K562 (cell line): ENCODE data around the gene RGS9BP. TPM values are rescaled to one million over a fixed set of nuclear protein-coding genes. Genes with fewer than 3 reads are reported as not detected.

Experiments
- HNRNPUL1 ChIP-seq: fragments of 200-400 bp; formaldehyde crosslinking; IDR thresholded peaks from 2 replicates; pipeline ENCODE4 v1.6.1; 2017; ENCODE audit warnings: low read length
- RFX7 ChIP-seq: fragments of 250-450 bp; sonication (Bioruptor Pico); IDR thresholded peaks from 2 replicates; pipeline ENCODE4 v1.5.1; 2021; ENCODE audit warnings: mild to moderate bottlenecking
- SUPT5H ChIP-seq: fragments of 450-650 bp; IDR thresholded peaks from 2 replicates; pipeline ENCODE4 v1.6.1; 2016
- TEAD2 ChIP-seq: fragments of 450-650 bp; IDR thresholded peaks from 2 replicates; pipeline ENCODE4 v1.6.1; 2016; ENCODE audit warnings: missing genetic modification characterization, control low read depth, missing compliant biosample characterization
- U2AF1 ChIP-seq: fragments of 200-400 bp; formaldehyde crosslinking; optimal IDR thresholded peaks from 2 replicates; pipeline ENCODE3; 2017; ENCODE audit warnings: mild to moderate bottlenecking, low read depth, low read length, moderate library complexity
- ZC3H4 ChIP-seq: sonication (generic); formaldehyde crosslinking; IDR thresholded peaks from 2 replicates; pipeline ENCODE4 v1.9.0; 2021; ENCODE audit warnings: missing genetic modification reagents, borderline replicate concordance
- ZNF212 ChIP-seq: fragments of 450-650 bp; formaldehyde crosslinking; IDR thresholded peaks from 2 replicates; pipeline ENCODE4 v1.4.0; 2020; ENCODE audit warnings: mild to moderate bottlenecking
- ZNF224 ChIP-seq: sonication (generic); formaldehyde crosslinking; IDR thresholded peaks from 2 replicates; pipeline ENCODE4 v1.8.0; 2022; ENCODE audit warnings: mild to moderate bottlenecking, missing genetic modification reagents
- ZNF253 ChIP-seq: fragments of 250-450 bp; sonication (Bioruptor Pico); conservative IDR thresholded peaks from 2 replicates; pipeline ENCODE4 v1.6.1; 2021; ENCODE audit warnings: mild to moderate bottlenecking
- ZNF584 ChIP-seq: fragments of 200-800 bp; sonication (Bioruptor generic); IDR thresholded peaks from 2 replicates; pipeline ENCODE4 v1.6.1; 2016; ENCODE audit warnings: low read depth, mild to moderate bottlenecking, missing genetic modification characterization, missing compliant biosample characterization
- ZNF707 ChIP-seq: fragments of 250-450 bp; sonication (Bioruptor Pico); conservative IDR thresholded peaks from 2 replicates; pipeline ENCODE4 v1.8.0; 2022; ENCODE audit warnings: inconsistent platforms, mild to moderate bottlenecking, moderate library complexity
- polyA plus RNA-seq, 8 experiments: library from polyadenylated mRNA; depleted of rRNA in 4 of 8; stranded (reverse) in 5 of 8; unstranded in 3 of 8; fragments of >200 nt; fragmentation: Nextera tagmentation in 2 of 8; fragmentation: Illumina TruSeq in 1 of 8; extraction: Ambion mirVana in 2 of 8; extraction: Trizol in 1 of 8; gene quantifications; 2 replicates each; pipeline versions ENCODE4 v1.2.1 to v1.2.3, GENCODE V29; 2011 to 2014; ENCODE audit warnings: inconsistent platforms in 1 of 8, missing spikeins in 1 of 8
- total RNA-seq, 7 experiments: library from RNA; depleted of rRNA in 6 of 7; stranded (reverse); fragments of >200 nt in 6 of 7; fragmentation: Illumina TruSeq in 2 of 7; extraction: Trizol in 2 of 7; gene quantifications; 2 replicates each; pipeline versions ENCODE4 v1.2.1 to v1.2.3, GENCODE V29; 2011 to 2021; ENCODE audit warnings: low replicate concordance in 1 of 7
- TF ChIP-seq, protein P1 (sequence below): fragments of 250-450 bp; sonication (Bioruptor Pico); IDR thresholded peaks from 2 replicates; pipeline ENCODE4 v1.5.0; 2022; ENCODE audit warnings: mild to moderate bottlenecking
- TF ChIP-seq, protein P2 (sequence below): sonication (generic); formaldehyde crosslinking; IDR thresholded peaks from 2 replicates; pipeline ENCODE4 v1.4.0; 2020; ENCODE audit warnings: mild to moderate bottlenecking, missing genetic modification reagents
- TF ChIP-seq, protein P3 (sequence below), 2 experiments: fragments of 450-650 bp; IDR thresholded peaks; 2 replicates each; pipeline ENCODE4 v1.6.1; 2016; ENCODE audit warnings: mild to moderate bottlenecking in 2 of 2, borderline replicate concordance in 1 of 2, low read depth in 1 of 2, moderate library complexity in 1 of 2

RGS9BP gene
- total and polyA plus RNA-seq, 9 of the 15 experiments (the other 6 are each of a cell fraction or from before 2014, with no cell fraction given), result 0.03 to 1.3 (median 0.49) TPM

DNA sequence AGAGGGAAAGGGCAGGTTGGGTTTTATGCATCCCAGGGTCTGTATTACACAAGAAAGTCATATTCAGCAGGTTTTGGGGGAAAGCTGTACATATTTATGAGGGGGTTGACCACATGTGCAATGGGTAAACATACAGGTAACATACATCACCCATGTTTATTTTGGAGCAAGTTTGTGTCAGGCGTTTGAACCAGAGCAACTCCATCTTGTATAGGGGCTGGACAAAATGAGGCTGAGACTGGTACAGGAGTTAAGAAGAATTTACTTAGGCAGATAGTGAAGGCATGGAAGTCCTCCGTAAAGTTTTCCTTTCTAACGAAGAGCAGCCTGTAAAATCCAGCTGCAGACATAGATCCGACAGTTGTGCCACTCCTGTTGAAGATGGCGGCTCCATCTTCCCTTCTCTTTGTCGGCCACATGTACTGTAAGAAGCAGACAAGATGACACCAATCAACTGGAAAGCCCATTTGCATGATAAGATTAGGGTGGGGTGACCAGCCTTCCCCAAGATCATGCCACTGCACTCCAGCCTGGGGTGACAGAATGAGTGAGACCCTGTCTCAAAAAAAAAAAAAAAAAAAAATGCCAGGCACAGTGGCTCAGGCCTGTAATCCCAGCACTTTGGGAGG, 11.3 kb downstream of the RGS9BP start (continued):
- peak; percentile 60; the same call in 1 of the 2 replicates for TF ChIP-seq RFX7 (CRISPR knock-in tag)
- TF ChIP-seq, protein P1, sequence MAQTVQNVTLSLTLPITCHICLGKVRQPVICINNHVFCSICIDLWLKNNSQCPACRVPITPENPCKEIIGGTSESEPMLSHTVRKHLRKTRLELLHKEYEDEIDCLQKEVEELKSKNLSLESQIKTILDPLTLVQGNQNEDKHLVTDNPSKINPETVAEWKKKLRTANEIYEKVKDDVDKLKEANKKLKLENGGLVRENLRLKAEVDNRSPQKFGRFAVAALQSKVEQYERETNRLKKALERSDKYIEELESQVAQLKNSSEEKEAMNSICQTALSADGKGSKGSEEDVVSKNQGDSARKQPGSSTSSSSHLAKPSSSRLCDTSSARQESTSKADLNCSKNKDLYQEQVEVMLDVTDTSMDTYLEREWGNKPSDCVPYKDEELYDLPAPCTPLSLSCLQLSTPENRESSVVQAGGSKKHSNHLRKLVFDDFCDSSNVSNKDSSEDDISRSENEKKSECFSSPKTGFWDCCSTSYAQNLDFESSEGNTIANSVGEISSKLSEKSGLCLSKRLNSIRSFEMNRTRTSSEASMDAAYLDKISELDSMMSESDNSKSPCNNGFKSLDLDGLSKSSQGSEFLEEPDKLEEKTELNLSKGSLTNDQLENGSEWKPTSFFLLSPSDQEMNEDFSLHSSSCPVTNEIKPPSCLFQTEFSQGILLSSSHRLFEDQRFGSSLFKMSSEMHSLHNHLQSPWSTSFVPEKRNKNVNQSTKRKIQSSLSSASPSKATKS (CRISPR knock-in tag), result peak; percentile 83; the same call in 1 of the 2 replicates
- no peak for TF ChIP-seq ZNF224 (CRISPR knock-in tag)
- peak; percentile 79; the same call in 1 of the 2 replicates for TF ChIP-seq TEAD2 (tag)
- no peak for TF ChIP-seq ZC3H4 (CRISPR knock-in tag)
- TF ChIP-seq SUPT5H, result no peak
- no peak for TF ChIP-seq HNRNPUL1
- no peak for TF ChIP-seq ZNF253
- TF ChIP-seq, protein P2, sequence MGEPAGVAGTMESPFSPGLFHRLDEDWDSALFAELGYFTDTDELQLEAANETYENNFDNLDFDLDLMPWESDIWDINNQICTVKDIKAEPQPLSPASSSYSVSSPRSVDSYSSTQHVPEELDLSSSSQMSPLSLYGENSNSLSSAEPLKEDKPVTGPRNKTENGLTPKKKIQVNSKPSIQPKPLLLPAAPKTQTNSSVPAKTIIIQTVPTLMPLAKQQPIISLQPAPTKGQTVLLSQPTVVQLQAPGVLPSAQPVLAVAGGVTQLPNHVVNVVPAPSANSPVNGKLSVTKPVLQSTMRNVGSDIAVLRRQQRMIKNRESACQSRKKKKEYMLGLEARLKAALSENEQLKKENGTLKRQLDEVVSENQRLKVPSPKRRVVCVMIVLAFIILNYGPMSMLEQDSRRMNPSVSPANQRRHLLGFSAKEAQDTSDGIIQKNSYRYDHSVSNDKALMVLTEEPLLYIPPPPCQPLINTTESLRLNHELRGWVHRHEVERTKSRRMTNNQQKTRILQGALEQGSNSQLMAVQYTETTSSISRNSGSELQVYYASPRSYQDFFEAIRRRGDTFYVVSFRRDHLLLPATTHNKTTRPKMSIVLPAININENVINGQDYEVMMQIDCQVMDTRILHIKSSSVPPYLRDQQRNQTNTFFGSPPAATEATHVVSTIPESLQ (CRISPR knock-in tag), result no peak
- no peak for TF ChIP-seq U2AF1
- peak; percentile 78 for TF ChIP-seq ZNF707
- TF ChIP-seq, protein P3, sequence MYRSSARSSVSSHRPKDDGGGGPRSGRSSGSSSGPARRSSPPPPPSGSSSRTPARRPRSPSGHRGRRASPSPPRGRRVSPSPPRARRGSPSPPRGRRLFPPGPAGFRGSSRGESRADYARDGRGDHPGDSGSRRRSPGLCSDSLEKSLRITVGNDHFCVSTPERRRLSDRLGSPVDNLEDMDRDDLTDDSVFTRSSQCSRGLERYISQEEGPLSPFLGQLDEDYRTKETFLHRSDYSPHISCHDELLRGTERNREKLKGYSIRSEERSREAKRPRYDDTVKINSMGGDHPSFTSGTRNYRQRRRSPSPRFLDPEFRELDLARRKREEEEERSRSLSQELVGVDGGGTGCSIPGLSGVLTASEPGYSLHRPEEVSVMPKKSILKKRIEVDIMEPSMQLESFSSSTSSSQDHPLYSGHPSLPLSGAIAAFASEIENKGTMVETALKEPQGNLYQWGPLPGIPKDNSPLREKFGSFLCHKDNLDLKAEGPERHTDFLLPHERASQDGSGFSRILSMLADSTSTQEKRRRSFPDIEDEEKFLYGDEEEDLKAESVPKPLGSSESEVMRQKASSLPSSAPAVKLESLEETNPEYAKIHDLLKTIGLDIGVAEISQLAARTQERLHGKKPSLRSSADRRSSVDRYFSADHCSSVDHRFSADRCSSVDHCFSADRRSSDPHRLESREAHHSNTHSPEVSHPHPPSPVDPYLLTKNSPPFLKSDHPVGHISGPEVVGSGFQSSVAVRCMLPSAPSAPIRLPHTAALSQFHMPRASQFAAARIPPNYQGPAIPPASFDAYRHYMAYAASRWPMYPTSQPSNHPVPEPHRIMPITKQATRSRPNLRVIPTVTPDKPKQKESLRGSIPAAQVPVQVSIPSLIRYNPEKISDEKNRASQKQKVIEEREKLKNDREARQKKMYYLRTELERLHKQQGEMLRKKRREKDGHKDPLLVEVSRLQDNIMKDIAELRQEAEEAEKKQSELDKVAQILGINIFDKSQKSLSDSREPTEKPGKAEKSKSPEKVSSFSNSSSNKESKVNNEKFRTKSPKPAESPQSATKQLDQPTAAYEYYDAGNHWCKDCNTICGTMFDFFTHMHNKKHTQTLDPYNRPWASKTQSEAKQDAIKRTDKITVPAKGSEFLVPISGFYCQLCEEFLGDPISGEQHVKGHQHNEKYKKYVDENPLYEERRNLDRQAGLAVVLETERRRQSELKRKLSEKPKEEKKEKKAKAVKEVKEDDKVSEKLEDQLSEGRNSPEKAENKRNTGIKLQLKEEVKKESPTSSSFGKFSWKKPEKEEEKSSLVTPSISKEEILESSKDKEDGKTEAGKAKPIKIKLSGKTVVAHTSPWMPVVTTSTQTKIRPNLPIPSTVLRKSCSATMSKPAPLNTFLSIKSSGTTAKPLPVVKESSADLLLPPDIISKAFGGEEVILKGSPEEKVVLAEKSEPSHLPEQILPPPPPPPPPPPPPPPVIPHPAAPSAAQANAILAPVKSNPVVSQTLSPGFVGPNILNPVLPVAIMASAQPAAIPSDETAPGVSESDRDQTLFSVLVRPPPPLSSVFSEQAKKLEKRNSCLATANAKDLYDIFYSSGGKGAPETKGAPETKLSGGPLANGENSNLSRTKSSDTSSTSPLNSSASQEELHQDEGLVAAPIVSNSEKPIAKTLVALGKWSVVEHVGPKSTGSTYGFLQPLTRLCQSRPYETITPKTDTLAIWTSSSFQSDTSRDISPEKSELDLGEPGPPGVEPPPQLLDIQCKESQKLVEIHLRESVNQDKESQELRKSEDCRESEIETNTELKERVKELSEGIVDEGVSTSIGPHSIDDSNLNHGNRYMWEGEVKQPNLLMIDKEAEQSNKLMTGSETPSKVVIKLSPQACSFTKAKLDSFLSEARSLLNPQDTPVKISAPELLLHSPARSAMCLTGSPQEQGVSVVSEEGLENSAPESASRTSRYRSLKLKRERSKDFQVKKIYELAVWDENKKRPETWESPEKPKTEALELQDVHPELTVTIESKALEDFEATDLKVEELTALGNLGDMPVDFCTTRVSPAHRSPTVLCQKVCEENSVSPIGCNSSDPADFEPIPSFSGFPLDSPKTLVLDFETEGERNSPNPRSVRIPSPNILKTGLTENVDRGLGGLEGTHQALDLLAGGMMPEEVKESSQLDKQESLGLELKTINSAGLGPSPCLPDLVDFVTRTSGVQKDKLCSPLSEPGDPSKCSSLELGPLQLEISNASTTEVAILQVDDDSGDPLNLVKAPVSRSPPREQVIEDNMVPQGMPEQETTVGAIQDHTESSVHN (IDR thresholded peaks at IDR 0.05; ENCODE audit: borderline replicate concordance in 1 of 2, low read depth in 1 of 2), result no peak
- TF ChIP-seq ZNF212 (CRISPR knock-in tag), result peak; percentile 75; the same call in 1 of the 2 replicates
- peak; percentile 83 for TF ChIP-seq ZNF584 (CRISPR knock-in tag)
